Neural crest cell (in vitro differentiated cells): ENCODE data around the gene IL1A. TPM values are rescaled to one million over a fixed set of nuclear protein-coding genes. Genes with fewer than 3 reads are reported as not detected.

Experiments
- DNase-seq: peaks from one replicate; pipeline ENCODE4 v3.0.0; 2021; ENCODE audit warnings: low read depth, mixed read lengths, low spot score
- H3K27ac Mint-ChIP-seq: one replicate; pipeline ENCODE4 v1.8.0; 2021; ENCODE audit warnings: mild to moderate bottlenecking, mixed read lengths; ENCODE audit not compliant: unreplicated experiment
- H3K27me3 Mint-ChIP-seq: 2 replicates; pipeline ENCODE4 v1.8.0; 2021; ENCODE audit warnings: low read depth, mild to moderate bottlenecking, mixed read lengths
- H3K36me3 Mint-ChIP-seq: 2 replicates; pipeline ENCODE4 v1.8.0; 2021; ENCODE audit warnings: low read depth, mild to moderate bottlenecking, mixed read lengths
- H3K4me1 Mint-ChIP-seq: 2 replicates; pipeline ENCODE4 v1.8.0; 2021; ENCODE audit warnings: mixed read lengths
- H3K4me3 Mint-ChIP-seq: one replicate; pipeline ENCODE4 v1.8.0; 2021; ENCODE audit warnings: mild to moderate bottlenecking, mixed read lengths
- H3K9me3 Mint-ChIP-seq: 2 replicates; pipeline ENCODE4 v1.8.0; 2021; ENCODE audit warnings: mixed read lengths
- CTCF ChIP-seq: fragments of 200-600 bp; sonication (generic); conservative IDR thresholded peaks from 2 replicates; pipeline ENCODE4 v1.5.0; 2021; ENCODE audit warnings: antibody characterized with exemption, mild to moderate bottlenecking
- total RNA-seq: library from RNA; stranded (reverse); gene quantifications from 2 replicates; pipeline ENCODE4 v1.2.1, GENCODE V29; 2021

The IL1A gene
- total RNA-seq, 1 donor from 2014 or later, result not detected

GRCh38 chr2:112831513-112831845 lies 47.2 kb upstream of the IL1A start:
- DNase-seq, result no peak
- Mint-ChIP-seq H3K4me3 (no peak overlapping the region), H3K27ac (no peak overlapping the region), H3K9me3 (no peaks in the 10 kb centered on the region), H3K27me3 (peaks cover 3% of the 10 kb centered on the region), H3K4me1 (peaks cover 5% of the 10 kb centered on the region), H3K36me3 (no peaks in the 10 kb centered on the region)
- no peak for TF ChIP-seq CTCF

GRCh38 chr2:112830682-112831512 lies 46.6 kb upstream of the IL1A start:
- Mint-ChIP-seq H3K27me3 (no peaks in the 10 kb centered on the region), H3K27ac (no peak overlapping the region), H3K4me1 (peaks cover 5% of the 10 kb centered on the region), H3K9me3 (no peaks in the 10 kb centered on the region), H3K36me3 (no peaks in the 10 kb centered on the region), H3K4me3 (no peak overlapping the region)
- DNase-seq, result no peak
- no peak for TF ChIP-seq CTCF

DNA sequence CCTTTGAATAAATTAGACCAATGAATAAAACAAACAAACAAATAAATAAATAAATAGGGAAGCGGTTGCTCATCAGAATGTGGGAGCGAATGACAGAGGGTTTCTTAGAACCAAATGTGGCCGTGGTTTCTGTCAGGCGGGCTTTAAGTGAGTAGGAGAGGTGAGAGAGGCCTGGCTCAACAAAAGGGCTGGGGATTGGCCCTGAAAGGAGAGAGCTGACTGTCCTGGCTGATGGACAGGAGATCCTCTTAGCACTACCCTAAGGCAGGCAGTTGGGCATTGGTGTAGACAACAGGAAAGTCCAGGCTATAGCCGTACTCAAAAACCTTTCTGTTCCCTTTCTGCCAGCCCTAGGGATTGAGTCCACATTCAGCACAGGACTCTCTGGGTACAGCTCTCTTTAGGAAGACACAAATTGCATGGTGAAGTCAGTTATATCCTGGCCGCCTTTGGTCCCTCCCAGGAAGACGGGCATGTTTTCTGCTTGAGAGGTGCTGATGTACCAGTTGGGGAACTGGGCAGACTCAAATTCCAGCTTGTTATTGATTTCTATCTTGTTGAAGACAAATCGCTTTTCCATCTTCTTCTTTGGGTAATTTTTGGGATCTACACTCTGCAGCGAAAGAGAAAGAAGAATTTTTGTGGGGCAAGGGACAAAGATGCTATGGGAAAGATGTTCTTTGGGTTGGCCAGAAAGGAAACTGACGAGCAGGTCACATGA lies 45.8 kb upstream of the IL1A start:
- H3K27ac Mint-ChIP-seq, result no peak overlapping the region
- TF ChIP-seq CTCF, result no peak
- H3K9me3 Mint-ChIP-seq, result no peaks in the 10 kb centered on the region
- no peak overlapping the region for H3K4me3 Mint-ChIP-seq
- DNase-seq, result no peak
- H3K4me1 Mint-ChIP-seq, result peaks cover 5% of the 10 kb centered on the region
- H3K27me3 Mint-ChIP-seq, result no peaks in the 10 kb centered on the region
- H3K36me3 Mint-ChIP-seq, result no peaks in the 10 kb centered on the region

GRCh38 chr2:112829101-112829960 lies 45.0 kb upstream of the IL1A start:
- no peak for TF ChIP-seq CTCF
- no peak overlapping the region for H3K27ac Mint-ChIP-seq
- H3K36me3 Mint-ChIP-seq, result no peaks in the 10 kb centered on the region
- H3K4me3 Mint-ChIP-seq, result no peak overlapping the region
- H3K9me3 Mint-ChIP-seq, result no peaks in the 10 kb centered on the region
- H3K27me3 Mint-ChIP-seq, result no peaks in the 10 kb centered on the region
- peaks cover 4% of the 10 kb centered on the region for H3K4me1 Mint-ChIP-seq
- DNase-seq, result no peak

GRCh38 chr2:112828251-112828691 lies 44.0 kb upstream of the IL1A start:
- Mint-ChIP-seq H3K9me3 (peaks cover under 1% of the 10 kb centered on the region), H3K27ac (no peak overlapping the region), H3K4me3 (no peak overlapping the region), H3K27me3 (no peaks in the 10 kb centered on the region), H3K36me3 (no peaks in the 10 kb centered on the region), H3K4me1 (no peaks in the 10 kb centered on the region)
- no peak for DNase-seq
- no peak for TF ChIP-seq CTCF
